Dermis microvascular lymphatic vessel endothelial cell (primary cell): ENCODE measurements around the gene POPDC2. TPM values are rescaled to one million over a fixed set of nuclear protein-coding genes. Genes with fewer than 3 reads are reported as not detected.

Experiments used
- DNase-seq, 2 donors: peaks; one replicate each; pipeline versions ENCODE4 v3.0.0 to v3.0.0-alpha.2; 2010; ENCODE audit warnings: low read depth in 2 of 2
- total RNA-seq: library from RNA; depleted of rRNA; stranded (reverse); fragments of >200 nt; gene quantifications from 2 replicates; pipeline ENCODE4 v1.2.1, GENCODE V29; 2014

Gene POPDC2
- total RNA-seq, 1 donor from 2014 or later: 0.26 TPM

GRCh38 chr3:119672776-119673175, 12.4 kb upstream of the POPDC2 start:
- no peak for DNase-seq

DNA sequence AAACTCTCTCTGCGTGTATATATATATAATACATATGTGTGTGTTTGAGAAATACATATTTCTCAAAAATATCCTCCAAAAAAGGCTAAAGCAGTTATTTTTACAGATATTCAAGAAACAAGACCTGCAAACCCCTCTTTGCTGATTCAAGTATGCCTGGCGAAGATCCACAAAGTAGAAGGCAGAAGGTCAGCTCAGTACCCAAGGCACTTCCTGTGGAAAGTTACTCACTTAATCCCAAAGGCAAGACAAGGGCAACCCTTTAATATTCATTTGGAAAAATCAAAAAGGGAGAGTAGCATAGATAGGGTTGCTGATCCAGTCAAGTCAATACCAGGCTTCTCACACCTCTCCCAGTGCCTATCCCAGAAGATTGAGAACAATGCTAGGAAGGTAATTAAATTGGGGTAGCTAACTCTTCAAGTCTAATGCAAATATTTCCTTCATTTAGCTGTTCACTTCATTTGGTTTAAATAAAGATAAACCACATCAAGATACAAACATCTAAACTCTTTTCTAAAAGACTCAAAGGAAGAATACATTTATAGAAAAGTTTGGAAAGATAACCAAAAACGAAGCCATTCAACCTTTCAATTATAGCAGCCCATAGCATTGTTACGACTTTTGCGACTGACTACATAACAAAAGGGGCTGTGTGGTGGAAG, 9.6 kb upstream of the POPDC2 start:
- peak in 1 of 2 donors; percentile 44 for DNase-seq

- DNase-seq: no peak
Observed at GRCh38 chr3:119665954-119666559, 5.7 kb upstream of the POPDC2 start.

DNA sequence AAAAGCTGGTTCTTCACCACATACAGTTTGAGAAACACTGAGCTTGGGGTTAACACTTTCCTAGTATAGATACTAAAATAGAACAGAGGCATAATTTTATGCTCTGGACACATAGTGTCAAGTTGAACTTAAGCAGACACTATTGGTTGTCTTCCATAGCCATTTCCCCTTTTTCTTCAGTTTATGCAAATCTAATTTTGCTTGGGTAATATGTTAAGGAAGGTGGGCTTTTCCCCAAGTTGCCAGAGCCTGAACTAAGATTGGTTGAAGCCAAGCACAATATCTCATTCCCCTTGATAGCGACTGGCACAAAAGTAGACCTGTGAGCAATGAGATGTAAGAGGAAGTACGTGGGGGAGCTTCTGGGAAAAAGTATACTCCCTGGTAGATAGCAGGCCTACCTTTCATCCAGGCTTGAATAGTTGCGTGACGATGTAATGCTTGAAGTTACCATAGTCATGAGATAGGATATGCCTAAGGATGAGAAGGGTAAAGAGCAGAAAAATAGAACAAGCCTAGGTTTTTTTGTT, 4.5 kb upstream of the POPDC2 start:
- DNase-seq: no peak

- no peak for DNase-seq
Observed at GRCh38 chr3:119664370-119664769, 4.0 kb upstream of the POPDC2 start.

- DNase-seq: no peak
Observed at GRCh38 chr3:119663885-119664284, 3.5 kb upstream of the POPDC2 start.

DNA sequence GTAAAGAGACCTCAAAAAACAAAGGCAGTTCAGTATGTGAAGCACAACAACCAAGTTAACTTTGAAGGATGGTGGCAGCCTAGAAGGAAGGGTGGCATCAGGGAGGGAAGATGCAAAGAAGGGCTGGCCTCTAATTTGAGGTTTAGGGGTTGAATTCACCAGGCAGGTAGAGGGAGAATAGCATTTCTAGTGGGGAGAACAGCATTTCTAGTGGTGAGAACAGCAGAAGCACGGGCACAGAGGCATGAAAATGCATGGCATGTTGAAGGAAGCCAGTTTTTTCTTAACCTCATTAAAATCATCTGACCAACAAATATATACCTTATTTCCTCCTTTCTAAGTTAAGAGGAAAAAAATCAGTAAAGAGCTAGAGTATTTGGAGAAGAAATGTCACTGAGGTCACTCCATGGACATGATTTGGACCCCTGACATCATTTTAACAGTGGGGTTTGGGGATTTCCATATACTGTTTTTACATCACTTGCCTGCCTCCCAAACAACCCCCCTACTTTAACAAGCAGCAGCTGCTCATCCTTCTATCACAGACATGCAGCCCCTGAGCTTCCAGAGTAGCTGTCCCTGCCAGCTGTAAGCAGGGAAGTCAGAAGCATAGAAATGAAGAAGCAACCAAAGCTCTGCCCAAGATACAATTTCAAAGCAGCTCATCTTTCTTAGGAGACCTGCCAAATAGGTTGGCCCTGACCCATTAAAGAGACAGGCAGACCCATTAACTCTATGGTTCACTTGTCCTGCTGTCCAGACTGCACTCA, 2.4 kb upstream of the POPDC2 start:
- DNase-seq: no peak

GRCh38 chr3:119659606-119660291, 640 bp downstream of the POPDC2 start:
- no peak for DNase-seq

- no peak for DNase-seq
Observed at GRCh38 chr3:119658994-119659393, 1.4 kb downstream of the POPDC2 start.

DNA sequence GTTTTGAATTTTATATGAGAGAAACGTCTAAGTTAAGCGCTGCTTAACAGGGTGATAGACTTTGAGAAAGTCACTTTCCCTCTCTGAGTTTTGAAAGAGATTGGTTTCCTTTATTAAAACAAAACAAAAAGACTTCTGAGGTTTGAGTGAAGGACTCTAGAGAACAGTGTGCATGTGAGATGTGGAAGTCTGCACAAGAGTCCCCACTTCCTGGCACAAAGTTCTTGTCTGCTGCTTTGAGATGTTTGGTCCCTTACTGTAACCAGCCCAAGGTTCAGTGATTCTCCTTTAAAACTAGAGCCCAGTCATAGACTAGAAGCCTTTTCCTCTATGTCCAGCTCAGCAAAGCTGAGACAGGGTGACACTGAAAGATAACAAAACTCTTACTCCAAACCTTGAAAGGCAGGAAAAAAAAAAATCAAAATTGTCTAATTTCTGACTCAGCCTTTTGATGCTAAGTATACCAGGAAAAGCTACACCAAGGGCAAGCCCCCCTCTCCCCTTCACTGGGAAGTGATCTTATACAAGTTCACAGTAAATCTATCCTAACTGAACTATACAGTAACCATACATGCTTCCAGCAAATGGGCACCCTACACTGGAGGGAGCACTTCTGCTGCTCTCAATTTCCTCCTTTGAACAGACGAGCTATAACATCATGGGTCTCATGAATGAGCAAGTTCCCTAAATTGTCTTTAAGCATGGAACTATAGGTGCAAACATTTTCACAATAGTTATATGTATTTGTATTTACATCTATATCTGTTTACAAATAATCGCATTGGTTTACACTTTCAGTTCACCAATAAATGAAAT, 2.3 kb downstream of the POPDC2 start:
- DNase-seq: no peak

- DNase-seq: no peak
Observed at GRCh38 chr3:119653876-119654275, 6.5 kb downstream of the POPDC2 start.

GRCh38 chr3:119652306-119653033, 7.9 kb downstream of the POPDC2 start:
- DNase-seq: no peak

DNA sequence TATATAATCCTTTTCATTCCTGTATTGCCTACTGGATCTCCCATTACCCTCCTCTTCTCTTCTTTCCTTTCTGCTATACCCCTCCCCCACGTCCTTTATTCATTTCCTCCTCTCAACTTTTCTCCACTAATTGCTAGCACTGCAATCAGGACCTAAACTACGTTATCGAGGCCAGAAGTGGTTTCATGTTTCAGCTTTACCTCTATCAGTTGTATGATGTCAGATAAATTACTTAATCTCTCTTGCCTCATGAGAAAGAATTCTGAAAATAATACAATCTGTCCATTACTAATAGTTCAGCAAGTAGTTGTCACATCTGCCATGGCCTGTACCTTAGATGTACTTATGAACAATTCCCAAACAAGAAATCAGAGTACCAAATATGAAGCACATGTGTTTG, 10.6 kb downstream of the POPDC2 start:
- DNase-seq: no peak

DNA sequence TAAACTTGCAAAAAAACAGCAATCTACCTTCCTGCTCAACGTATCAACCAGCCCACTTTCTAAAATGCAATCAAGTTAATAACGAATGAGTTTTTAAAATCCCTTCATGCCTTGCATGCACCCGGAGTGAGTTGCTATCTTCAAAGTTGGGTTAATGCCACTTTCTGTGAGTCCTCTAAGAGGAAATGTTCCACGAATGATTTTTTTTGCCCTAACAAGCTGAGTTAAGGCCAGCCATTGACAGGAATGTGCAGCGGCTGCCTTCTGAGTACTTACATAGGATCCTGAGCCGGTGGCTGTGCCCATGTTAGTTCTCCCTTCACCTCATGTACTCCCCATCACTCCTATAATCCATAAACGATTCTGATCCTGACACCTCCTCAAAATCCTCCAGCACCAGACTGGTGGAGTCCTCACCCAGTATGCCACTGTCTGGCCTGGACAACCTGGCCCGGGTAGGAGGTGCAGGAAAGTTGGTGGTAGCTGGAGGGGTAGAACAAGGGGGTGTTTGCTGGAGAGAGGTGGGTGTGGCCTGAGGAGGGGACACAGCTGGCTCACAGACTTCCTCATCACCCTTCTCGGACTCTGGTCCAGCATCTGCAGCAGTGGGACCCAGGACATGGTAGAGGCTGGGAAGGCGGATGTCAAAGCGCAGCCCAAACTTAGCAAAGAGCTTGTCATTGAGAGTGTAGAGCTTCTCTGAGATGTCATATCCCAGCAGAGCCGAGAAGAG, 12.4 kb downstream of the POPDC2 start:
- no peak for DNase-seq

DNA sequence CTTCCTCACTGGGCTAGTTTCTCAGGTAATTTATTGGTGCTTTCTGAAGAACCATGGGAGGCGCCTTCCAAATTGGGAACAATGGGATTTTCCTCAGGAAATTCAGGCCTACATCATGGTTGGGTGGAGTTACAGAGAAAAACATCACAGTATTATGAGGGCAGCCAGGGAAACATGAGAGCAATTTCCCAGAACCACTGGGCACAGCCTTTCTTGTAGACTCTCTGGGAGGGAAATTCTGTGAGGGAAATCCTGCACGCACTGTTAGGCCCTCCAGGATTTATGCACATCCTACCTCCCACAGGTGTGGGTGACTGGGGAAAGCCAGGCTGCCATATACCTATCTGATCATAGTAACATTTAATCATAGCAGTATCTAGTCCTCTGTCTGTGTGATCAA, 13.2 kb downstream of the POPDC2 start:
- peak; percentile 78 to 86 for DNase-seq

- DNase-seq: no peak
Observed at GRCh38 chr3:119645813-119646212, 14.6 kb downstream of the POPDC2 start.

GRCh38 chr3:119644481-119644880, 15.9 kb downstream of the POPDC2 start:
- DNase-seq: no peak

DNA sequence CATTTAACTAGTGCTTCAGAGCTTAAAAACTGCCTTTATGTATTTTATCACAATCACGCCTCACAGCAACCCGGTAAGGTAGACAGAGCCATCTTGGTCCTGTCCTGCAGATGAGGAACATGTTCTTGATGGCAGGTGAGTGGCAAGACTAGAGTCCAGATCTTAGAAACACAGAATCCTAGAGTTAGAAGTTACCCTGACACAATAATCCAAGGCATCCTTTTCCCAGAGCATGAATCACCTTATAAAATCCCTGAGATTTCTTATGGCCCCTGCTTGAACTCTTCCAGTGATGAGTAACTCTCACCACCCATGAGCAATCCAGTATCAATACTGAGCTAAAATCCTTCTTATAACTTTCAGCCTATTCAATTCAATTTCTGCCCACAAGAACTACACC, 16.9 kb downstream of the POPDC2 start:
- peak in 1 of 2 donors; percentile 47 for DNase-seq

- DNase-seq: no peak
Observed at GRCh38 chr3:119642746-119643473, 17.5 kb downstream of the POPDC2 start.
